H9 (cell line): Measurements from ENCODE around the gene PPHLN1. TPM values are rescaled to one million over a fixed set of nuclear protein-coding genes. Genes with fewer than 3 reads are reported as not detected.

Source experiments
- DNase-seq: peaks from one replicate; pipeline ENCODE4 v3.0.0-alpha.2; 2017
- H2AFZ ChIP-seq: one replicate; pipeline ENCODE4 v1.6.1; 2013; ENCODE audit warnings: mild to moderate bottlenecking, low read length, control low read depth, moderate library complexity
- H2AK5ac ChIP-seq: 2 replicates; pipeline ENCODE4 v1.6.1; 2013; ENCODE audit warnings: low read length, control low read depth, mixed read lengths; ENCODE audit not compliant: insufficient read length
- H2BK120ac ChIP-seq: one replicate; pipeline ENCODE4 v1.6.1; 2013; ENCODE audit warnings: low read depth, mild to moderate bottlenecking, low read length, control low read depth, inconsistent platforms; ENCODE audit not compliant: poor library complexity, severe bottlenecking
- H2BK12ac ChIP-seq: 2 replicates; pipeline ENCODE4 v1.6.1; 2013; ENCODE audit warnings: low read length, control low read depth, mixed read lengths, low read depth; ENCODE audit not compliant: insufficient read length
- H2BK15ac ChIP-seq: 2 replicates; pipeline ENCODE4 v1.6.1; 2013; ENCODE audit warnings: low read depth, low read length, control low read depth
- H2BK20ac ChIP-seq: one replicate; pipeline ENCODE4 v1.6.1; 2013; ENCODE audit warnings: low read depth, mild to moderate bottlenecking, low read length, control low read depth, inconsistent platforms; ENCODE audit not compliant: poor library complexity, severe bottlenecking
- H2BK5ac ChIP-seq: 2 replicates; pipeline ENCODE4 v1.6.1; 2013; ENCODE audit warnings: low read length, control low read depth, mixed read lengths; ENCODE audit not compliant: insufficient read length
- H3K14ac ChIP-seq: 2 replicates; pipeline ENCODE4 v1.6.1; 2013; ENCODE audit warnings: low read length, control low read depth; ENCODE audit not compliant: insufficient read depth
- H3K18ac ChIP-seq: 2 replicates; pipeline ENCODE4 v1.6.1; 2013; ENCODE audit warnings: low read depth, mild to moderate bottlenecking, mixed read lengths, low read length, control low read depth; ENCODE audit not compliant: insufficient read length
- H3K23ac ChIP-seq: 2 replicates; pipeline ENCODE4 v1.6.1; 2013; ENCODE audit warnings: low read length, control low read depth, mixed read lengths, low read depth; ENCODE audit not compliant: insufficient read length
- H3K23me2 ChIP-seq: 2 replicates; pipeline ENCODE4 v1.6.1; 2013; ENCODE audit warnings: low read depth, mild to moderate bottlenecking, mixed read lengths, low read length, control low read depth; ENCODE audit not compliant: insufficient read length, poor library complexity, severe bottlenecking
- H3K27ac ChIP-seq: 2 replicates; pipeline ENCODE4 v1.5.1; 2013; ENCODE audit warnings: low read length, control low read depth, mixed read lengths, low read depth; ENCODE audit not compliant: insufficient read length
- H3K27me3 ChIP-seq: 2 replicates; pipeline ENCODE4 v1.6.1; 2013; ENCODE audit warnings: low read length, control low read depth, inconsistent platforms; ENCODE audit not compliant: insufficient read depth
- H3K4ac ChIP-seq: 2 replicates; pipeline ENCODE4 v1.6.1; 2013; ENCODE audit warnings: low read depth, mild to moderate bottlenecking, control low read depth, inconsistent platforms, low read length, moderate library complexity
- H3K4me1 ChIP-seq: 2 replicates; pipeline ENCODE4 v1.6.1; 2013; ENCODE audit warnings: low read length, control low read depth, inconsistent platforms; ENCODE audit not compliant: insufficient read depth
- H3K4me2 ChIP-seq: 2 replicates; pipeline ENCODE4 v1.6.1; 2013; ENCODE audit warnings: low read length, control low read depth, mixed read lengths; ENCODE audit not compliant: insufficient read length, insufficient read depth
- H3K56ac ChIP-seq: 2 replicates; pipeline ENCODE4 v1.6.1; 2013; ENCODE audit warnings: low read depth, mild to moderate bottlenecking, mixed read lengths, low read length, control low read depth; ENCODE audit not compliant: insufficient read length
- H3K79me1 ChIP-seq: 2 replicates; pipeline ENCODE4 v1.6.1; 2013; ENCODE audit warnings: low read depth, mild to moderate bottlenecking, moderate library complexity, low read length, control low read depth, inconsistent platforms; ENCODE audit not compliant: insufficient read depth, poor library complexity, severe bottlenecking
- H3K79me2 ChIP-seq: 2 replicates; pipeline ENCODE4 v1.6.1; 2013; ENCODE audit warnings: low read length, control low read depth, inconsistent platforms; ENCODE audit not compliant: insufficient read depth
- H3K9ac ChIP-seq: 2 replicates; pipeline ENCODE4 v1.6.1; 2013; ENCODE audit warnings: low read length, control low read depth, mixed read lengths; ENCODE audit not compliant: insufficient read length; ENCODE audit errors: extremely low read depth
- H3K9me3 ChIP-seq: one replicate; pipeline ENCODE4 v1.6.1; 2013; ENCODE audit warnings: low read depth, low read length, inconsistent platforms; ENCODE audit not compliant: control insufficient read depth
- H3T11ph ChIP-seq: one replicate; pipeline ENCODE4 v1.6.1; 2013; ENCODE audit warnings: mild to moderate bottlenecking, low read length, control low read depth, inconsistent platforms
- H4K20me1 ChIP-seq: one replicate; pipeline ENCODE4 v1.6.1; 2013; ENCODE audit not compliant: control insufficient read depth, insufficient read length, insufficient read depth
- H4K5ac ChIP-seq: 2 replicates; pipeline ENCODE4 v1.6.1; 2013; ENCODE audit warnings: low read depth, mild to moderate bottlenecking, mixed read lengths, low read length, control low read depth; ENCODE audit not compliant: insufficient read length
- H4K8ac ChIP-seq: replicated peaks from 2 replicates; pipeline ENCODE4 v1.6.1; 2013; ENCODE audit warnings: low read length, control low read depth, mixed read lengths, low read depth; ENCODE audit not compliant: insufficient read length
- H4K91ac ChIP-seq: 2 replicates; pipeline ENCODE4 v1.6.1; 2013; ENCODE audit warnings: low read depth, mild to moderate bottlenecking, moderate library complexity, mixed read lengths, low read length, control low read depth; ENCODE audit not compliant: insufficient read length
- H3K27ac Mint-ChIP-seq, 3 experiments: 2 replicates in 2 of 3; 3 replicates in 1 of 3; pipeline ENCODE4 v1.8.0; 2020 to 2021; ENCODE audit warnings: mixed read lengths in 3 of 3, mild to moderate bottlenecking in 1 of 3, moderate library complexity in 1 of 3
- H3K27me3 Mint-ChIP-seq: 2 replicates; pipeline ENCODE4 v1.8.0; 2021; ENCODE audit warnings: low read depth, mild to moderate bottlenecking, moderate library complexity, mixed read lengths
- H3K36me3 Mint-ChIP-seq, 3 experiments: 2 replicates in 2 of 3; 3 replicates in 1 of 3; pipeline ENCODE4 v1.8.0; 2020 to 2021; ENCODE audit warnings: low read depth in 3 of 3, mixed read lengths in 3 of 3; ENCODE audit not compliant: insufficient read depth in 1 of 3
- H3K4me1 Mint-ChIP-seq, 2 experiments: 2 replicates each; pipeline ENCODE4 v1.8.0; 2020; ENCODE audit warnings: mixed read lengths in 2 of 2
- H3K4me3 Mint-ChIP-seq, 2 experiments: 2 replicates in 1 of 2; 3 replicates in 1 of 2; pipeline ENCODE4 v1.8.0; 2020 to 2021; ENCODE audit warnings: mild to moderate bottlenecking in 2 of 2, mixed read lengths in 2 of 2, moderate library complexity in 1 of 2
- H3K9me3 Mint-ChIP-seq, 2 experiments: 2 replicates in 1 of 2; 3 replicates in 1 of 2; pipeline ENCODE4 v1.8.0; 2020; ENCODE audit warnings: mild to moderate bottlenecking in 2 of 2, mixed read lengths in 2 of 2, moderate library complexity in 1 of 2
- CTCF ChIP-seq: fragments of 200-600 bp; sonication (generic); conservative IDR thresholded peaks from 3 replicates; pipeline ENCODE4 v1.8.0; 2021; ENCODE audit warnings: antibody characterized with exemption, mild to moderate bottlenecking
- WGBS: extraction: QIAGEN DNeasy Blood & Tissue Kit; methylation state at CpG from one replicate; pipeline ENCODE4 v1.1.7; 2013; ENCODE audit warnings: missing lambda C conversion rate, low lambda C conversion rate, mixed read lengths; ENCODE audit not compliant: insufficient read length; ENCODE audit errors: extremely low coverage; 5-methylcytosine and 5-hydroxymethylcytosine counted together
- total RNA-seq: library from RNA; stranded (reverse); gene quantifications from 2 replicates; pipeline ENCODE4 v1.2.1, GENCODE V29; 2021

Gene PPHLN1
- total RNA-seq, 1 experiment from 2014 or later, result 66.2 TPM

- Mint-ChIP-seq H3K4me3 (no peak overlapping the region), H3K36me3 (peaks cover 55 to 89% (median 77%) of the 10 kb centered on the region in 3 experiments), H3K27ac (peak overlapping the region in 1 of 3 experiments; percentile 76; a peak in 2 of 7 replicates), H3K27me3 (no peaks in the 10 kb centered on the region; the same call in 1 of the 2 replicates), H3K4me1 (peaks cover 23 to 30% of the 10 kb centered on the region in 2 experiments), H3K9me3 (no peaks in the 10 kb centered on the region)
- H3K27me3 ChIP-seq, result no peaks in the 10 kb centered on the region
- no peak overlapping the region for H3K4me2 ChIP-seq
- H3K4me1 ChIP-seq, result peaks cover 5% of the 10 kb centered on the region
- H3T11ph ChIP-seq, result no peak overlapping the region
- no peak overlapping the region for H4K8ac ChIP-seq
- no peaks in the 10 kb centered on the region for H3K9me3 ChIP-seq
- H2AFZ ChIP-seq, result no peak overlapping the region
- H3K79me1 ChIP-seq, result no peaks in the 10 kb centered on the region
- no peak overlapping the region for H3K14ac ChIP-seq
- H3K56ac ChIP-seq, result no peak overlapping the region
- no peak overlapping the region for H2BK5ac ChIP-seq
- H3K27ac ChIP-seq, result no peak overlapping the region
- no peak overlapping the region for H4K91ac ChIP-seq
- no peak overlapping the region for H2BK20ac ChIP-seq
- H4K20me1 ChIP-seq, result no peaks in the 10 kb centered on the region
- H2BK120ac ChIP-seq, result no peak overlapping the region
- no peak overlapping the region for H2BK15ac ChIP-seq
- WGBS, result no CpG with 5 or more reads among the region's 3 CpGs
- H3K4ac ChIP-seq, result no peak overlapping the region
- no peak for DNase-seq
- H3K23ac ChIP-seq, result no peak overlapping the region
- H2BK12ac ChIP-seq, result no peak overlapping the region
- no peak overlapping the region for H4K5ac ChIP-seq
- no peak overlapping the region for H3K9ac ChIP-seq
- no peak for TF ChIP-seq CTCF
- no peak overlapping the region for H3K18ac ChIP-seq
- peaks cover 1% of the 10 kb centered on the region; the same call in 1 of the 2 replicates for H3K79me2 ChIP-seq
- no peak overlapping the region for H2AK5ac ChIP-seq
- no peaks in the 10 kb centered on the region for H3K23me2 ChIP-seq
Observed at GRCh38 chr12:42468921-42469320, 143.0 kb downstream of the PPHLN1 start.
